NT2/D1 (cell line): ENCODE results near the gene SINHCAF.

Source experiments
- DNase-seq: peaks from one replicate; pipeline ENCODE4 v3.0.0-alpha.2; 2011; ENCODE audit warnings: low read depth, low spot score
- H3K27me3 ChIP-seq: 2 replicates; pipeline ENCODE4 v1.6.0; 2011; ENCODE audit warnings: mild to moderate bottlenecking; ENCODE audit not compliant: insufficient read length, insufficient read depth
- H3K36me3 ChIP-seq: 2 replicates; pipeline ENCODE4 v1.6.1; 2011; ENCODE audit warnings: mild to moderate bottlenecking, low read length, mixed read lengths; ENCODE audit not compliant: insufficient read depth, insufficient read length
- H3K4me1 ChIP-seq: 2 replicates; pipeline ENCODE4 v1.5.1; 2011; ENCODE audit not compliant: insufficient read depth, insufficient read length
- H3K4me3 ChIP-seq: 2 replicates; pipeline ENCODE4 v1.5.1; 2011; ENCODE audit warnings: low read depth; ENCODE audit not compliant: insufficient read length
- H3K9ac ChIP-seq: 2 replicates; pipeline ENCODE4 v1.6.0; 2011; ENCODE audit warnings: low read depth; ENCODE audit not compliant: insufficient read length
- H3K9me3 ChIP-seq: 2 replicates; pipeline ENCODE4 v1.5.1; 2011; ENCODE audit warnings: mild to moderate bottlenecking, low read length; ENCODE audit not compliant: insufficient read depth
- SUZ12 ChIP-seq: IDR thresholded peaks from 2 replicates; pipeline ENCODE4 v1.6.1; 2011; ENCODE audit not compliant: insufficient read length, insufficient read depth; ENCODE audit errors: extremely low read depth
- YY1 ChIP-seq: IDR thresholded peaks from 2 replicates; pipeline ENCODE4 v1.6.1; 2011; ENCODE audit not compliant: insufficient read length, insufficient read depth
- ZNF274 ChIP-seq: IDR thresholded peaks from 2 replicates; pipeline ENCODE4 v1.6.1; 2011; ENCODE audit warnings: mild to moderate bottlenecking, low read depth, low read length

SINHCAF gene

DNA sequence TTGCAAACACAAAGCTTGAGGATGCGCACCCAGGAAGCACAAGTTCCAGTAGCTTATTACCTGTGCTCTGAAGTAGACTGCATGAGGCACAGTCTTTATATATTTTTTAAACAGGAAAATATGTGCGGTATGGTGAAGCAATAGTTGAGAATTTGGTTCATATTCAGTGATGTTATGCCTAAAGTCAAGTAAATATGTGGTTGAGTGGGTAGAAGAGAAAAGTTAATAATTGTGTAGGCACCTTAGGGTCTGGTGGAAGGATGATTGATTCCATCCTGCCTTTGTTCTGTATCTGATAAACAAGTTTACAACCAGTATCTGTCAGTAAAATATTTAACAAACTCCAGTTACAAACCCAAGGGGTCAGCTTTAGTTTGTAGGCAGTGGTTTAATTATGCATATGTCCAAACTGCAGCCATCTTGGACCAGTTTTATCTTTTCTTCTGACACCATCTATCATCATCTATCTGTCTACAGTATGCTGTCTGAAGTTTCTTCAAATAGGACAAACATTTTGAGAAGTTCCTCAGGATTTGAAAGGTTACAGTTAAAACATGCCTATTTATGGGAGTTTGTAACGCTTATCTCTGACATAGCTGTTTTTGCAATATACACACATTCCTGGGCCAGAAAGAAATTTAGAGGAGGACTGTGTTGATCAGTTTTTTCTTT lies 10.8 kb downstream of the SINHCAF start:
- H3K4me1 ChIP-seq = no peaks in the 10 kb centered on the region
- no peak for DNase-seq
- no peak overlapping the region for H3K9ac ChIP-seq
- no peaks in the 10 kb centered on the region for H3K27me3 ChIP-seq
- no peak for TF ChIP-seq ZNF274
- no peak for TF ChIP-seq SUZ12
- no peak for TF ChIP-seq YY1
- no peak overlapping the region for H3K4me3 ChIP-seq
- H3K9me3 ChIP-seq = peaks cover 12% of the 10 kb centered on the region; the same call in 1 of the 2 replicates
- H3K36me3 ChIP-seq = peaks cover 28% of the 10 kb centered on the region

DNA sequence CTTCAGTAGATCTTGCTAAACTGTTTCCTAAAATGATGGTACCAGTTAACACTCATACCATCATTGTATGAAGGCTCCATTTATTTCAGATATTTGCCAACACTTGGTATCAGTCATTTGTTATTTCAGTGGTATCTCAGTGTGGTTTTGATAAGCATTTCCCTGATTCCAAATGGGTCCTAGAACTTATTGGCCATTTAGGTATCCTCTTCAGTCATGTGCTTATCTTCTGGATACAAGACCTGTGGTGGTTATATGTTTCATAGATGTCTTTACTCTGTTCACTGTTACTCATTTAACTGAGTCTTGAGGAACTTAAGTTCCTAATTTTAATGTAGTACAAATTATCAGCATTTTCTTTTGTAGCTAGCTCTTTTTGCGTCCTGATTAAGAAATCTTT lies 13.5 kb downstream of the SINHCAF start:
- Histone ChIP-seq H3K4me3 (no peak overlapping the region), H3K27me3 (no peaks in the 10 kb centered on the region), H3K9ac (no peak overlapping the region), H3K36me3 (peaks cover 47% of the 10 kb centered on the region), H3K9me3 (peaks cover 13% of the 10 kb centered on the region; the same call in 1 of the 2 replicates), H3K4me1 (peaks cover 2% of the 10 kb centered on the region)
- no peak for TF ChIP-seq SUZ12
- DNase-seq = no peak

- peaks cover 2% of the 10 kb centered on the region for H3K4me1 ChIP-seq
- TF ChIP-seq YY1 (no peak), ZNF274 (no peak), SUZ12 (no peak)
Observed at GRCh38 chr12:31311634-31312258, 14.2 kb downstream of the SINHCAF start.

DNA sequence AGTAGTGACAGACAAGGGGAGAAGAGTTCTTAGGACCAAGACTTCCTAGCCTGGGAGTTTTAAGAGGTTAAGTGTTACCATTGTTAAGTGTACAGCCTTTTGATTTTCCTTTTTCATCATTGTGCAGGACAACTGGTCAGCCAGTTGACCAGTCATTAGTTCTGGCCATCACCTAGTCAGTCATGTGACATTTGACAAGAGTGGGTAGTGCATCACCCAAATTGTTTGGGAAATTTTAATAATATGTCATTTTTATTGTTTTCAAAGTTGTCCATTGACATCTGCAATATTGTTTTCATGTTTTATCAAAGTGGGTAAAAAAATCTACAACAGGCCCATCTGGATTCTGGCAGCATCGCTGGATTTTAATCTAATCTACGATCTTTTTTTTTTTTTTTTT lies 15.5 kb downstream of the SINHCAF start:
- no peak for DNase-seq
- Histone ChIP-seq H3K4me1 (peaks cover 2% of the 10 kb centered on the region), H3K36me3 (peaks cover 64% of the 10 kb centered on the region), H3K9me3 (peaks cover 13% of the 10 kb centered on the region; the same call in 1 of the 2 replicates), H3K9ac (no peak overlapping the region), H3K27me3 (no peaks in the 10 kb centered on the region), H3K4me3 (no peak overlapping the region)
- no peak for TF ChIP-seq YY1
- no peak for TF ChIP-seq SUZ12
- TF ChIP-seq ZNF274 = no peak

More at GRCh38 chr12:31311634-31312258, 14.2 kb downstream of the SINHCAF start:
- Histone ChIP-seq H3K9me3 (peaks cover 13% of the 10 kb centered on the region; the same call in 1 of the 2 replicates), H3K36me3 (peaks cover 54% of the 10 kb centered on the region), H3K4me3 (no peak overlapping the region), H3K27me3 (no peaks in the 10 kb centered on the region), H3K9ac (no peak overlapping the region)
- no peak for DNase-seq

GRCh38 chr12:31309279-31309678 lies 16.7 kb downstream of the SINHCAF start:
- Histone ChIP-seq H3K36me3 (peaks cover 76% of the 10 kb centered on the region), H3K9me3 (peaks cover 13% of the 10 kb centered on the region; the same call in 1 of the 2 replicates), H3K27me3 (no peaks in the 10 kb centered on the region), H3K4me1 (peaks cover 2% of the 10 kb centered on the region), H3K4me3 (no peak overlapping the region), H3K9ac (no peak overlapping the region)
- TF ChIP-seq YY1 = no peak
- no peak for TF ChIP-seq SUZ12
- no peak for TF ChIP-seq ZNF274
- no peak for DNase-seq

GRCh38 chr12:31308116-31308515 lies 17.8 kb downstream of the SINHCAF start:
- peaks cover 84% of the 10 kb centered on the region for H3K36me3 ChIP-seq
- peaks cover 13% of the 10 kb centered on the region; the same call in 1 of the 2 replicates for H3K9me3 ChIP-seq
- no peak for DNase-seq
- H3K27me3 ChIP-seq = no peaks in the 10 kb centered on the region
- H3K4me1 ChIP-seq = peaks cover 2% of the 10 kb centered on the region
- H3K4me3 ChIP-seq = no peak overlapping the region
- no peak for TF ChIP-seq SUZ12
- no peak overlapping the region for H3K9ac ChIP-seq

DNA sequence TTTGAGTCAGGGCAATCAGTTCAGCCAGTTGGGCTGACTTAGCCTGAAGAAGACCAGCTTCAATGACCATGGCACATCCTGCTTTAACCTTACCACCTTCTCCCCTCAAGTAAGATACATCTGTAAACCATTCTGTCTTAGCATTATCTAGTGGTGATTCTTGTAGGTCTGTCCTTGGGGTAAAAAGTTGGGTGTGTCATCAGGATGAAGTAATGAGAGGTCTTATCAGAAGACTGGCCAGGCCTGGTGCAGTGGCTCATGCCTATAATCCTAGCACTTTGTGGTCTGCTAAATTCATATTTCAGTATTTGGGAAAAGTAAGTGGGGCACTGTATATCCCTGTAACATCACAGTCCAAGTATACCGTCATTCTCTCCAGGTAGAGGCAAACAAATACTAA lies 19.1 kb downstream of the SINHCAF start:
- Histone ChIP-seq H3K36me3 (peaks cover 87% of the 10 kb centered on the region), H3K4me1 (peaks cover 2% of the 10 kb centered on the region), H3K4me3 (no peak overlapping the region), H3K9me3 (peaks cover 13% of the 10 kb centered on the region; the same call in 1 of the 2 replicates), H3K9ac (no peak overlapping the region), H3K27me3 (no peaks in the 10 kb centered on the region)
- no peak for DNase-seq
- TF ChIP-seq SUZ12 = no peak
- TF ChIP-seq YY1 = no peak
